Epithelial cell of proximal tubule (primary cell): ENCODE data around the gene PTPN1. TPM values are rescaled to one million over a fixed set of nuclear protein-coding genes. Genes with fewer than 3 reads are reported as not detected.
"Not testable (repeated sequence)": the region's sequence is repeated elsewhere in the genome, so short reads cannot be mapped to it uniquely, and the experiment has no call there.

Experiments used
- DNase-seq: peaks from one replicate; pipeline ENCODE4 v3.0.0-alpha.2; 2011; ENCODE audit warnings: low read depth
- H3K4me3 ChIP-seq: 2 replicates; pipeline ENCODE4 v1.5.1; 2011; ENCODE audit warnings: low read depth, mild to moderate bottlenecking, low read length
- total RNA-seq: library from RNA; depleted of rRNA; stranded (reverse); fragments of >200 nt; gene quantifications from 2 replicates; pipeline ENCODE4 v1.2.3, GENCODE V29; 2015
- TF ChIP-seq, protein P1 (sequence below): conservative IDR thresholded peaks from 2 replicates; pipeline ENCODE4 v1.5.1; 2012; ENCODE audit warnings: low read depth, mild to moderate bottlenecking, low read length

The PTPN1 gene
- total RNA-seq, 1 donor from 2014 or later: 41.7 TPM

DNA sequence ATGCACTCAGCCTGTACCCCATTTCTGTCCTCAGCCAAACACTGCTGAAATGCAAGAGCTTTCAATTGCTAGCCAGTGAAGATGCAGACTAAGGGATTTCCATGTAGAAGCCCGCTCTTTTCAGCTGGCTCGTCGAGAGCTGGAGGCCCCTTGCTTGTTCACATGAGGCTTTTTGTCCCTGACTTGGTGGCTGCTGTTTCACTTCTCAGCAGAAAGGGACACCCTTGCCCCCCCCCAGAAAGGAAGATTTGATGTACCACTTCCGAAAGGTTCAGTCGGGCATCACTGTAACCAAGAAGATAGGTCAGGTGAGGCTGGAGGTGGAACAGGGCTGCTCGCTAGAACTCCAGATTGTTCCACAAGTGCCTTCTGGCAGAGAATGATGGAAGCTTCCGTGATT, 23.3 kb downstream of the PTPN1 start:
- TF ChIP-seq, protein P1, sequence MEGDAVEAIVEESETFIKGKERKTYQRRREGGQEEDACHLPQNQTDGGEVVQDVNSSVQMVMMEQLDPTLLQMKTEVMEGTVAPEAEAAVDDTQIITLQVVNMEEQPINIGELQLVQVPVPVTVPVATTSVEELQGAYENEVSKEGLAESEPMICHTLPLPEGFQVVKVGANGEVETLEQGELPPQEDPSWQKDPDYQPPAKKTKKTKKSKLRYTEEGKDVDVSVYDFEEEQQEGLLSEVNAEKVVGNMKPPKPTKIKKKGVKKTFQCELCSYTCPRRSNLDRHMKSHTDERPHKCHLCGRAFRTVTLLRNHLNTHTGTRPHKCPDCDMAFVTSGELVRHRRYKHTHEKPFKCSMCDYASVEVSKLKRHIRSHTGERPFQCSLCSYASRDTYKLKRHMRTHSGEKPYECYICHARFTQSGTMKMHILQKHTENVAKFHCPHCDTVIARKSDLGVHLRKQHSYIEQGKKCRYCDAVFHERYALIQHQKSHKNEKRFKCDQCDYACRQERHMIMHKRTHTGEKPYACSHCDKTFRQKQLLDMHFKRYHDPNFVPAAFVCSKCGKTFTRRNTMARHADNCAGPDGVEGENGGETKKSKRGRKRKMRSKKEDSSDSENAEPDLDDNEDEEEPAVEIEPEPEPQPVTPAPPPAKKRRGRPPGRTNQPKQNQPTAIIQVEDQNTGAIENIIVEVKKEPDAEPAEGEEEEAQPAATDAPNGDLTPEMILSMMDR: no peak

GRCh38 chr20:50534567-50534966, 24.4 kb downstream of the PTPN1 start:
- peak; percentile 58 for DNase-seq
- H3K4me3 ChIP-seq: no peak overlapping the region
- TF ChIP-seq, protein P1: no peak

More for the DNA sequence above, 23.3 kb downstream of the PTPN1 start:
- no peak for DNase-seq
- H3K4me3 ChIP-seq: no peak overlapping the region

- TF ChIP-seq, protein P1: no peak
- H3K4me3 ChIP-seq: no peak overlapping the region
- DNase-seq: no peak
Observed at GRCh38 chr20:50535162-50535561, 25.0 kb downstream of the PTPN1 start.

- H3K4me3 ChIP-seq: no peak overlapping the region
- TF ChIP-seq, protein P1: no peak
- no peak for DNase-seq
Observed at GRCh38 chr20:50536333-50536732, 26.1 kb downstream of the PTPN1 start.

DNA sequence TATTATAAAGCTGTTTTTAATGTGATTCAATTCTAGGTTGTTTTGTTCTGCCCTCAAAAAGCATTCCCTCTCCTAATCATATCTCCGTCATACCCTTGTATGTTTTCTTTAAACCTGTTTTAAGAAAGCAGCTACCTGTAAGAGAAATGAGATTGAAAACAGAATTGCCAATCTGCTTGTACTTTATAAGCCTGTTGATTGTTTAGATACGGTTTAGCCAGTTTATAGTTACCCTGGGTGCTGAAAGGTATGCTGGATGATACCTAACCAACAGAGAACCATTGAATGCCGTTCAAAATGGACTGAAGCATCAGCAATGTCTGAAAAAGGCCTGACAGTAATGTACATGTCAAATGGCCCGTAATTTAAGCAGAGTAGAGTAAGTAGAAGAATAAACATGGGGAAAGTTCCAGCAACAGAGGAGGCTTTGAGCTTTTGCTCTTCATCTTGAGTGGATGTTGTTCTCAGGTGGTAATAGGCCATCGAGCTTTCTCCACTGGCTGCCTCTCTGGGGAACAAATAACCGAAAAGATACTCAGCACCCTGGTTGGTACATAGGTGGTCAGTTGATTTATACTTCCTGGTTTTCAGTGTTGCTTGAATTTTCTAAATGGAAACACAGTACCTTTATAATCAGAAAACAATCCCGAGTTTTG, 27.5 kb downstream of the PTPN1 start:
- TF ChIP-seq, protein P1: no peak
- no peak overlapping the region for H3K4me3 ChIP-seq
- DNase-seq: no peak

GRCh38 chr20:50538276-50538675, 28.1 kb downstream of the PTPN1 start:
- no peak for DNase-seq
- TF ChIP-seq, protein P1: no peak
- no peak overlapping the region for H3K4me3 ChIP-seq

- DNase-seq, H3K4me3 ChIP-seq: not testable (repeated sequence)
Observed at GRCh38 chr20:50539798-50540197, 29.6 kb downstream of the PTPN1 start.
